ENCODE results near the gene FIBCD1. TPM values are rescaled to one million over a fixed set of nuclear protein-coding genes. Genes with fewer than 3 reads are reported as not detected.

The FIBCD1 gene
- total RNA-seq, 1 experiment from 2014 or later = not detected

- Histone ChIP-seq H3K9me2 (replicated peaks; ENCODE audit: insufficient read depth, low read length) (no peaks in the 10 kb centered on the region), H3K4me3 (ENCODE audit: low read length) (no peak overlapping the region), H3K4me2 (ENCODE audit: low read depth, low read length, poor library complexity, severe bottlenecking) (no peak overlapping the region), H3K27me3 (ENCODE audit: low read length) (no peaks in the 10 kb centered on the region), H3K9me3 (ENCODE audit: low read length) (no peaks in the 10 kb centered on the region), H3K36me3 (ENCODE audit: insufficient read depth, low read length) (no peaks in the 10 kb centered on the region), H3K4me1 (ENCODE audit: low read length) (no peaks in the 10 kb centered on the region), H2AFZ (ENCODE audit: low read length) (no peak overlapping the region), H3K9ac (ENCODE audit: low read length) (no peak overlapping the region), H4K20me1 (ENCODE audit: insufficient read depth, low read depth, low read length) (peaks cover 3% of the 10 kb centered on the region; the same call in 1 of the 2 replicates), H3K27ac (ENCODE audit: low read length) (no peak overlapping the region), H3K79me2 (ENCODE audit: low read length) (no peaks in the 10 kb centered on the region)
- no peak for DNase-seq
Measured at GRCh38 chr9:130983970-130984369, 44.9 kb upstream of the FIBCD1 start.

- peaks cover 1% of the 10 kb centered on the region; the same call in 1 of the 2 replicates for H4K20me1 ChIP-seq (ENCODE audit: insufficient read depth, low read depth, low read length)
- no peak overlapping the region for H3K4me2 ChIP-seq (ENCODE audit: low read depth, low read length, poor library complexity, severe bottlenecking)
- no peaks in the 10 kb centered on the region for H3K36me3 ChIP-seq (ENCODE audit: insufficient read depth, low read length)
- H3K4me1 ChIP-seq (ENCODE audit: low read length) = no peaks in the 10 kb centered on the region
- no peak for DNase-seq
- H3K79me2 ChIP-seq (ENCODE audit: low read length) = no peaks in the 10 kb centered on the region
- no peaks in the 10 kb centered on the region for H3K27me3 ChIP-seq (ENCODE audit: low read length)
- no peak overlapping the region for H3K4me3 ChIP-seq (ENCODE audit: low read length)
- no peak overlapping the region for H3K9ac ChIP-seq (ENCODE audit: low read length)
- H3K9me3 ChIP-seq (ENCODE audit: low read length) = no peaks in the 10 kb centered on the region
- H3K9me2 ChIP-seq (replicated peaks; ENCODE audit: insufficient read depth, low read length) = no peaks in the 10 kb centered on the region
- no peak overlapping the region for H3K27ac ChIP-seq (ENCODE audit: low read length)
- H2AFZ ChIP-seq (ENCODE audit: low read length) = no peak overlapping the region
Measured at GRCh38 chr9:130983359-130983670, 44.3 kb upstream of the FIBCD1 start.

- Histone ChIP-seq H3K9me2 (replicated peaks; ENCODE audit: insufficient read depth, low read length) (no peaks in the 10 kb centered on the region), H3K36me3 (ENCODE audit: insufficient read depth, low read length) (no peaks in the 10 kb centered on the region), H3K4me1 (ENCODE audit: low read length) (no peaks in the 10 kb centered on the region), H3K27ac (ENCODE audit: low read length) (no peak overlapping the region), H2AFZ (ENCODE audit: low read length) (no peak overlapping the region), H3K4me2 (ENCODE audit: low read depth, low read length, poor library complexity, severe bottlenecking) (no peak overlapping the region), H3K9ac (ENCODE audit: low read length) (no peak overlapping the region), H4K20me1 (ENCODE audit: insufficient read depth, low read depth, low read length) (no peaks in the 10 kb centered on the region), H3K27me3 (ENCODE audit: low read length) (no peaks in the 10 kb centered on the region), H3K9me3 (ENCODE audit: low read length) (no peaks in the 10 kb centered on the region), H3K79me2 (ENCODE audit: low read length) (no peaks in the 10 kb centered on the region), H3K4me3 (ENCODE audit: low read length) (no peak overlapping the region)
- no peak for DNase-seq
Measured at GRCh38 chr9:130982636-130983358, 43.8 kb upstream of the FIBCD1 start.

GRCh38 chr9:130981756-130982137 is 42.7 kb upstream of the FIBCD1 start:
- no peak for DNase-seq
- H3K27ac ChIP-seq (ENCODE audit: low read length) = no peak overlapping the region
- H3K79me2 ChIP-seq (ENCODE audit: low read length) = no peaks in the 10 kb centered on the region
- H3K9me3 ChIP-seq (ENCODE audit: low read length) = no peaks in the 10 kb centered on the region
- H3K36me3 ChIP-seq (ENCODE audit: insufficient read depth, low read length) = no peaks in the 10 kb centered on the region
- H4K20me1 ChIP-seq (ENCODE audit: insufficient read depth, low read depth, low read length) = no peaks in the 10 kb centered on the region
- H3K27me3 ChIP-seq (ENCODE audit: low read length) = no peaks in the 10 kb centered on the region
- no peak overlapping the region for H3K9ac ChIP-seq (ENCODE audit: low read length)
- no peaks in the 10 kb centered on the region for H3K4me1 ChIP-seq (ENCODE audit: low read length)
- H3K4me2 ChIP-seq (ENCODE audit: low read depth, low read length, poor library complexity, severe bottlenecking) = no peak overlapping the region
- H2AFZ ChIP-seq (ENCODE audit: low read length) = no peak overlapping the region
- no peak overlapping the region for H3K4me3 ChIP-seq (ENCODE audit: low read length)
- no peaks in the 10 kb centered on the region for H3K9me2 ChIP-seq (replicated peaks; ENCODE audit: insufficient read depth, low read length)

- Histone ChIP-seq H3K9me2 (replicated peaks; ENCODE audit: insufficient read depth, low read length) (no peaks in the 10 kb centered on the region), H2AFZ (ENCODE audit: low read length) (no peak overlapping the region), H3K4me1 (ENCODE audit: low read length) (no peaks in the 10 kb centered on the region), H3K36me3 (ENCODE audit: insufficient read depth, low read length) (no peaks in the 10 kb centered on the region), H3K9me3 (ENCODE audit: low read length) (no peaks in the 10 kb centered on the region), H3K79me2 (ENCODE audit: low read length) (no peaks in the 10 kb centered on the region), H3K27me3 (ENCODE audit: low read length) (no peaks in the 10 kb centered on the region), H4K20me1 (ENCODE audit: insufficient read depth, low read depth, low read length) (no peaks in the 10 kb centered on the region), H3K27ac (ENCODE audit: low read length) (no peak overlapping the region), H3K4me2 (ENCODE audit: low read depth, low read length, poor library complexity, severe bottlenecking) (no peak overlapping the region), H3K9ac (ENCODE audit: low read length) (no peak overlapping the region), H3K4me3 (ENCODE audit: low read length) (no peak overlapping the region)
- DNase-seq = no peak
Measured at GRCh38 chr9:130981002-130981755, 42.1 kb upstream of the FIBCD1 start.

GRCh38 chr9:130980526-130980925 is 41.5 kb upstream of the FIBCD1 start:
- Histone ChIP-seq H3K9ac (ENCODE audit: low read length) (no peak overlapping the region), H3K4me1 (ENCODE audit: low read length) (no peaks in the 10 kb centered on the region), H3K36me3 (ENCODE audit: insufficient read depth, low read length) (no peaks in the 10 kb centered on the region), H3K27ac (ENCODE audit: low read length) (no peak overlapping the region), H3K9me2 (replicated peaks; ENCODE audit: insufficient read depth, low read length) (no peaks in the 10 kb centered on the region), H3K4me2 (ENCODE audit: low read depth, low read length, poor library complexity, severe bottlenecking) (no peak overlapping the region), H4K20me1 (ENCODE audit: insufficient read depth, low read depth, low read length) (no peaks in the 10 kb centered on the region), H3K79me2 (ENCODE audit: low read length) (no peaks in the 10 kb centered on the region), H3K4me3 (ENCODE audit: low read length) (no peak overlapping the region), H3K27me3 (ENCODE audit: low read length) (no peaks in the 10 kb centered on the region), H3K9me3 (ENCODE audit: low read length) (no peaks in the 10 kb centered on the region), H2AFZ (ENCODE audit: low read length) (no peak overlapping the region)
- DNase-seq = no peak

- Histone ChIP-seq H3K9me2 (replicated peaks; ENCODE audit: insufficient read depth, low read length) (no peaks in the 10 kb centered on the region), H3K36me3 (ENCODE audit: insufficient read depth, low read length) (no peaks in the 10 kb centered on the region), H3K27me3 (ENCODE audit: low read length) (no peaks in the 10 kb centered on the region), H3K9me3 (ENCODE audit: low read length) (no peaks in the 10 kb centered on the region), H3K4me3 (ENCODE audit: low read length) (no peak overlapping the region), H3K27ac (ENCODE audit: low read length) (no peak overlapping the region), H4K20me1 (ENCODE audit: insufficient read depth, low read depth, low read length) (no peaks in the 10 kb centered on the region), H3K4me2 (ENCODE audit: low read depth, low read length, poor library complexity, severe bottlenecking) (no peak overlapping the region), H3K4me1 (ENCODE audit: low read length) (no peaks in the 10 kb centered on the region), H3K9ac (ENCODE audit: low read length) (no peak overlapping the region), H3K79me2 (ENCODE audit: low read length) (no peaks in the 10 kb centered on the region), H2AFZ (ENCODE audit: low read length) (no peak overlapping the region)
- DNase-seq = no peak
Measured at GRCh38 chr9:130979591-130980385, 40.7 kb upstream of the FIBCD1 start.

GRCh38 chr9:130977811-130978221 is 38.8 kb upstream of the FIBCD1 start:
- Histone ChIP-seq H3K9ac (ENCODE audit: low read length) (no peak overlapping the region), H3K9me2 (replicated peaks; ENCODE audit: insufficient read depth, low read length) (no peaks in the 10 kb centered on the region), H3K27ac (ENCODE audit: low read length) (no peak overlapping the region), H3K79me2 (ENCODE audit: low read length) (no peaks in the 10 kb centered on the region), H3K9me3 (ENCODE audit: low read length) (no peaks in the 10 kb centered on the region), H4K20me1 (ENCODE audit: insufficient read depth, low read depth, low read length) (no peaks in the 10 kb centered on the region), H3K4me3 (ENCODE audit: low read length) (no peak overlapping the region), H3K27me3 (ENCODE audit: low read length) (no peaks in the 10 kb centered on the region), H3K36me3 (ENCODE audit: insufficient read depth, low read length) (no peaks in the 10 kb centered on the region), H3K4me1 (ENCODE audit: low read length) (no peaks in the 10 kb centered on the region), H2AFZ (ENCODE audit: low read length) (no peak overlapping the region), H3K4me2 (ENCODE audit: low read depth, low read length, poor library complexity, severe bottlenecking) (no peak overlapping the region)
- DNase-seq = no peak

All from Karpas-422 (cell line).